B cell (primary cell): Measurements from ENCODE around the gene ADAMTSL4. TPM values are rescaled to one million over a fixed set of nuclear protein-coding genes. Genes with fewer than 3 reads are reported as not detected.

Experiments
- ATAC-seq: fragments of 200-7000 bp; cut with Tn5 transposase; one replicate; pipeline ENCODE4 v1.10.0; 2021; ENCODE audit warnings: low read depth, mild to moderate bottlenecking, moderate number of reproducible peaks, moderate library complexity
- CTCF ChIA-PET: fragments of 350-600 bp; sonication (Branson Sonifier 250); formaldehyde crosslinking; loops from one replicate; lab custom pipeline; 2021; ENCODE audit warnings: antibody characterized with exemption, inconsistent platforms; lab: Charles Lee
- POLR2A ChIA-PET: fragments of 350-600 bp; sonication (Branson Sonifier 250); formaldehyde crosslinking; loops from one replicate; lab custom pipeline; 2021; ENCODE audit warnings: antibody characterized with exemption; lab: Charles Lee
- DNase-seq: peaks from one replicate; pipeline ENCODE4 v3.0.0; 2013
- H2AFZ ChIP-seq: 2 replicates; pipeline ENCODE4 v1.6.1; 2012; ENCODE audit warnings: mild to moderate bottlenecking, low read depth, low read length; ENCODE audit not compliant: insufficient read depth, poor library complexity, severe bottlenecking
- H3K27ac ChIP-seq, 2 donors: 1 replicate in 1 of 2; 2 replicates in 1 of 2; pipeline ENCODE4 v1.5.1; 2012 to 2013; ENCODE audit warnings: low read length in 2 of 2, mild to moderate bottlenecking in 2 of 2, moderate library complexity in 1 of 2
- H3K27me3 ChIP-seq, 4 experiments: fragments of 200-600 bp in 1 of 4; sonication (generic) in 1 of 4; replicated peaks in 1 of 4; 1 replicate in 2 of 4; 2 replicates in 2 of 4; pipeline versions ENCODE4 v1.6.1 to v1.7.0; 2013 to 2016; ENCODE audit warnings: low read length in 3 of 4, mild to moderate bottlenecking in 2 of 4, mixed read lengths in 1 of 4, moderate library complexity in 1 of 4; ENCODE audit not compliant: insufficient read depth in 4 of 4, control insufficient read depth in 3 of 4; ENCODE audit errors: control extremely low read depth in 1 of 4
- H3K36me3 ChIP-seq, 2 experiments: replicated peaks in 1 of 2; 1 replicate in 1 of 2; 2 replicates in 1 of 2; pipeline versions ENCODE4 v1.6.1 to v1.7.1; 2013; ENCODE audit warnings: low read length in 1 of 2; ENCODE audit not compliant: insufficient read depth in 2 of 2, control insufficient read depth in 1 of 2; ENCODE audit errors: control extremely low read depth in 1 of 2, extremely low read depth in 1 of 2
- H3K4me1 ChIP-seq, 2 donors: fragments of 200-600 bp in 1 of 2; sonication (generic) in 1 of 2; 1 replicate in 1 of 2; 2 replicates in 1 of 2; pipeline versions ENCODE4 v1.5.1 to v1.6.1; 2013 to 2017; ENCODE audit warnings: low read length in 2 of 2; ENCODE audit not compliant: control insufficient read depth in 2 of 2, insufficient read depth in 2 of 2
- H3K4me2 ChIP-seq: replicated peaks from 2 replicates; pipeline ENCODE3; 2012; ENCODE audit warnings: mild to moderate bottlenecking, low read depth, low read length; ENCODE audit not compliant: poor library complexity, severe bottlenecking
- H3K4me3 ChIP-seq, 5 experiments: fragments of 200-600 bp in 1 of 5; sonication (generic) in 1 of 5; 1 replicate in 3 of 5; 2 replicates in 2 of 5; pipeline versions ENCODE4 v1.5.1 to v1.7.0; 2011 to 2016; ENCODE audit warnings: low read length in 4 of 5, mild to moderate bottlenecking in 4 of 5, low read depth in 2 of 5, control low read depth in 1 of 5, moderate library complexity in 1 of 5; ENCODE audit not compliant: insufficient read depth in 1 of 5; ENCODE audit errors: control extremely low read depth in 1 of 5, extremely low read depth in 1 of 5
- H3K79me2 ChIP-seq: fragments of 200-600 bp; sonication (generic); one replicate; pipeline ENCODE4 v1.6.0; 2016; ENCODE audit warnings: low read length; ENCODE audit not compliant: control insufficient read depth, insufficient read depth
- H3K9ac ChIP-seq: fragments of 200-600 bp; sonication (generic); 2 replicates; pipeline ENCODE4 v1.6.1; 2017; ENCODE audit warnings: mild to moderate bottlenecking, low read length, moderate library complexity
- H3K9me3 ChIP-seq, 3 donors: one replicate each; pipeline versions ENCODE4 v1.6.1 to v1.7.1; 2013; ENCODE audit warnings: low read length in 2 of 3; ENCODE audit not compliant: control insufficient read depth in 2 of 3, insufficient read depth in 1 of 3; ENCODE audit errors: control extremely low read depth in 1 of 3
- H4K20me1 ChIP-seq: 2 replicates; pipeline ENCODE4 v1.6.0; 2012; ENCODE audit warnings: mild to moderate bottlenecking, low read length; ENCODE audit not compliant: insufficient read depth, control insufficient read depth, poor library complexity, severe bottlenecking
- H3K27ac Mint-ChIP-seq: one replicate; pipeline ENCODE4 v1.8.0; 2021; ENCODE audit warnings: mixed read lengths
- H3K27me3 Mint-ChIP-seq: one replicate; pipeline ENCODE4 v1.8.0; 2021; ENCODE audit warnings: mixed read lengths
- H3K4me1 Mint-ChIP-seq: one replicate; pipeline ENCODE4 v1.8.0; 2021; ENCODE audit warnings: mixed read lengths
- H3K4me3 Mint-ChIP-seq: one replicate; pipeline ENCODE4 v1.8.0; 2021; ENCODE audit warnings: mixed read lengths
- H3K9me3 Mint-ChIP-seq: one replicate; pipeline ENCODE4 v1.8.0; 2022; ENCODE audit warnings: mixed read lengths; ENCODE audit not compliant: insufficient read depth
- EZH2 ChIP-seq: IDR thresholded peaks from 2 replicates; pipeline ENCODE4 v1.6.1; 2012; ENCODE audit warnings: borderline replicate concordance, low read depth, mild to moderate bottlenecking, moderate library complexity, low read length; ENCODE audit not compliant: insufficient read depth, poor library complexity, severe bottlenecking
- WGBS: methylation state at CpG from one replicate; pipeline ENCODE4 v1.1.5; 2013; ENCODE audit warnings: missing lambda C conversion rate; ENCODE audit not compliant: insufficient coverage; 5-methylcytosine and 5-hydroxymethylcytosine counted together
- intact Hi-C: fragments of 100-400 bp; cut with micrococcal nuclease; formaldehyde crosslinking; loops from one replicate; pipeline ENCODE4 v1.10.0; 2022
- polyA plus RNA-seq: library from polyadenylated mRNA; depleted of rRNA; stranded (reverse); fragments of >200 nt; gene quantifications from 2 replicates; pipeline ENCODE4 v1.2.3, GENCODE V29; 2012
- total RNA-seq, 2 donors: library from RNA; stranded (reverse); fragments of 120-200 nt in 1 of 2; gene quantifications; 1 replicate in 1 of 2; 2 replicates in 1 of 2; pipeline versions ENCODE4 v1.2.3 to v1.2.4, GENCODE V29; 2013 to 2022
- TF ChIP-seq, protein P1 (sequence below): fragments of 200-600 bp; IDR thresholded peaks from one replicate; pipeline ENCODE4 v1.8.0; 2022; ENCODE audit warnings: antibody characterized with exemption, mild to moderate bottlenecking

Gene ADAMTSL4
- total and polyA plus RNA-seq, 2 donors (not counting 1 experiment from before 2014, with no cell fraction given) = 0.70 TPM; not detected in 1

DNA sequence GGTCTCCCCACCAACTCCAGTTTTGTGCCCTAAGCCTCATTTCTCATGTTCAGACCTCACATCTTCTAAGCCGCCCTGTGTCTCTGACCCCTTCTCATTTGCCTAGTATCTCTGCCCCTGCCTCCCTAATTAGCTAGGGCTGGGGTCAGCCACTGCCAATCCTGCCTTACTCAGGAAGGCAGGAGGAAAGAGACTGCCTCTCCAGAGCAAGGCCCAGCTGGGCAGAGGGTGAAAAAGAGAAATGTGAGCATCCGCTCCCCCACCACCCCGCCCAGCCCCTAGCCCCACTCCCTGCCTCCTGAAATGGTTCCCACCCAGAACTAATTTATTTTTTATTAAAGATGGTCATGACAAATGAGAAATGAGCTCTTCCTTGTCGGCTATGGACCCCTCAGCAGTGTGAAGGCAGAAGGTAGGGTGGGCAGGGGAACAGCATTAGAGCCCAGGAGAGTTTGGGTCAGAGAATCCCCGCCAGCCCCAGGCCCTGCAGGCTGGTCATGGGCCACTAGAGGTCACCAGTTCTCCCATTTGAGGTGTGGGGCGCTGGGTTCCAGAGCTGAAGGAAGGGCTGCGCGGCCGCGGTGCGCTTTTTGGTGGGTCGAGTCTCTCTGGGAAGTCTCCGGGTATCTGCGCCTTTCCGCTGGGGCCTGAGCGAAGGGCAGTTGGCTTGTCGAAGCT, 11.5 kb downstream of the ADAMTSL4 start:
- Histone ChIP-seq H3K4me2 (peak overlapping the region; percentile 90), H3K9me3 (no peaks in the 10 kb centered on the region), H3K4me3 (peak overlapping the region; percentile 63 to 89 (median 80)), H4K20me1 (peaks cover 3% of the 10 kb centered on the region), H3K27me3 (no peaks in the 10 kb centered on the region), H2AFZ (peak overlapping the region; percentile 95), H3K27ac (peak overlapping the region; percentile 96 to 99), H3K36me3 (no peaks in the 10 kb centered on the region), H3K79me2 (peaks cover 31% of the 10 kb centered on the region), H3K9ac (peak overlapping the region; percentile 93), H3K4me1 (peaks cover 42 to 55% of the 10 kb centered on the region in 2 donors)
- Mint-ChIP-seq H3K9me3 (no peaks in the 10 kb centered on the region), H3K27ac (peak overlapping the region; percentile 98), H3K4me3 (peak overlapping the region; percentile 99), H3K4me1 (peaks cover 48% of the 10 kb centered on the region), H3K27me3 (no peaks in the 10 kb centered on the region)
- DNase-seq (peak; percentile 89), ATAC-seq (peak; percentile 26)
- WGBS = 10% methylated on average over 9 of the region's 17 CpGs
- POLR2A ChIA-PET = interaction anchor here (0.6 to 10.3 kb wide), 9 partner anchors 9 to 69 kb away, joined by 3 to 371 read pairs (median 6); partner anchors contain the start of genes ENSA and MCL1
- TF ChIP-seq, protein P1, sequence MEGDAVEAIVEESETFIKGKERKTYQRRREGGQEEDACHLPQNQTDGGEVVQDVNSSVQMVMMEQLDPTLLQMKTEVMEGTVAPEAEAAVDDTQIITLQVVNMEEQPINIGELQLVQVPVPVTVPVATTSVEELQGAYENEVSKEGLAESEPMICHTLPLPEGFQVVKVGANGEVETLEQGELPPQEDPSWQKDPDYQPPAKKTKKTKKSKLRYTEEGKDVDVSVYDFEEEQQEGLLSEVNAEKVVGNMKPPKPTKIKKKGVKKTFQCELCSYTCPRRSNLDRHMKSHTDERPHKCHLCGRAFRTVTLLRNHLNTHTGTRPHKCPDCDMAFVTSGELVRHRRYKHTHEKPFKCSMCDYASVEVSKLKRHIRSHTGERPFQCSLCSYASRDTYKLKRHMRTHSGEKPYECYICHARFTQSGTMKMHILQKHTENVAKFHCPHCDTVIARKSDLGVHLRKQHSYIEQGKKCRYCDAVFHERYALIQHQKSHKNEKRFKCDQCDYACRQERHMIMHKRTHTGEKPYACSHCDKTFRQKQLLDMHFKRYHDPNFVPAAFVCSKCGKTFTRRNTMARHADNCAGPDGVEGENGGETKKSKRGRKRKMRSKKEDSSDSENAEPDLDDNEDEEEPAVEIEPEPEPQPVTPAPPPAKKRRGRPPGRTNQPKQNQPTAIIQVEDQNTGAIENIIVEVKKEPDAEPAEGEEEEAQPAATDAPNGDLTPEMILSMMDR = peak; percentile 78
- TF ChIP-seq EZH2 = no peak
- intact Hi-C loops = loop anchor here (1.0 to 5.0 kb wide), 7 partner anchors 51 to 447 kb away; partner anchors contain the start of genes ARNT, CTSS, GOLPH3L and MINDY1
- CTCF ChIA-PET = interaction anchor here (0.6 to 14.8 kb wide), 44 partner anchors 10 to 435 kb away, joined by 3 to 661 read pairs (median 4); partner anchors contain the start of genes ADAMTSL4, ENSA, FALEC and GOLPH3L
